Activated T-helper 1 cell treated with Interleukin-2 at 50 U/mL for 16 hours (primary cell): Measurements from ENCODE around the gene HNRNPL.

ENCODE experiments used
- DNase-seq: peaks from one replicate; pipeline ENCODE4 v3.0.0-alpha.2; 2020; ENCODE audit warnings: low read depth

HNRNPL gene

DNA sequence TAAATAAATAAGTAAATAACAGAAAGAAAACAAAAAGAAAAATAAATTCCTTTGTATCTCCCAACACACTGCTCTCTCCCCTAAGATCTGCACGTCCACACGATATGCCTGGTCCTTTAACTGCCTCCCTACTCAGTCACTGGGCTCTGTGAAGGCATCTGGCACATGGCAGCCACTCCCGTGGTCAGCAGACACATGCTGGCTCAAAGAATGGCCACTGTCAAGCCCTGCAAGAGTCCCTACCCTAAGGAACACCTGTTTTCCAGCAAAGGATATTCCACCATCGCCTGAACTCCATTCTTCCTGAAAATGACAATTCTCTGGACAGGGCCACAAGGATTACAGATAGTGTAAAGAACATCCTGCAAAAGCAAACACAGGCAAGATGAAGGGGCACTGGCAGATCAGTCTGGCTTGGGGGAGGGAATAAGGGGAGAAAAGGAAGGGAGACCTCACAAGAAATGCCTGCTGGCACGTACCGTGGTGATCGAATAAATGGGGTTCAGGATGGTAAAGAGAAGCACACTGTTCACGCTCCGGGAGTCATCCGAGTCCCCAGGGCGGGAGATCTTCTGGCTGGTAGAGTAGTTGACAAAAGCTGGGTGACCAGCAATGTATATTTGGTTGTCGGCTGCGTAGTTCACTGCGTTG, 4.3 kb downstream of the HNRNPL start:
- no peak for DNase-seq

DNA sequence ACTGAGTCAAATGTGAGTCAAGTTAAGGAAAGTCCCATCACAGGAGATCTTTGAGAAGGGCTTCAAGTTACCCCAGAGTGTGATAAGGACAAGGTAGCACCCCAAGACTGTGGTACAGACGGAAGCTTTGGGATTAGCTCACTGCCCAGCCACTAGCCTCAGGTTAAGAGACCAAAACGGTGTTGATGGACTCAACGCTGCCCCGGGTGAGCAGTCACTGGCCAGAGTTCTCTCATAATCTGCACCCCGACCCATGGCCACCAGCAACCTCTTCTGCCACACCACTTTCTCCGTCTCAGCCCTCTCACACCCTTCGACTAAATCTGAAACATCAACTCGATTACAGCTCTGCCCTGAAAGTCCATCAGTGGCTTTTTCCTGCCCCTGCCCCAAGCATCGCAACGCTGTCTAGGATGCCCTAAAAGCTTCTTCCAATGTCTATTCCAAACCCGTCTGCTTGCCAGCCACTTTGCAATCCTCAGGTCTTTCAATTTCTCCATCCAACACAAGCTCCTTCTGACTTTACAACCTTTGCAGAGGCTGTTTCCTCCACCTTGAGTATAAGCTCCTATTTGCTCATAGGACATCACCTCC, 5.6 kb downstream of the HNRNPL start:
- no peak for DNase-seq

DNA sequence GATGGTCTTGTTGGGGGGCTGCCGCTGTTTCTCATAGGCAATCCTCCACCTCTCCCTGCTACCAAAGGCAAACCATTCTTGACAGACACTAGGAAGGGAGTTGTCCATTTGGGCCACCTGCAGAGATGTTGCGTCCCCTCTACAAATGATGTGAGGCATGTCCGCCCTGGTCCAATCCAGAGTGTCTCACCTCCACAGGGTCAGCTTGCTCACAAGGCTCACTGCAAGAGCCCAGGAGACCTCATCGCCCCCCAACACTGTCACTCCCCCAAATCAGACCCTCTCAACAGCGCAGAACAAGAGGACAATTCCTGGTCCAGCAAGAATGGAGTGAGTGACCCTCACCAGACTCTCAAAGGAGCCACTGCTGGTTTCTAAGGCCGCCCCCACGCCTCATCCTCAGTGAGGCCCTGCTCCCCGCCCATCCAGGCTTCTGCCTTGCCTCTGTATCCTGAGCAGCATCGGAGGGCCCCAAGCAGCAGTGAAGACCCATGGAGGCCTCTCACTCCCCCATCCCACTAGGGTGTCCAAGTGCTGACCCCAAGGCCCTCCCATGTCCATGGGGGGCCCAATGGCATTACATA, 6.5 kb downstream of the HNRNPL start:
- DNase-seq: no peak

DNA sequence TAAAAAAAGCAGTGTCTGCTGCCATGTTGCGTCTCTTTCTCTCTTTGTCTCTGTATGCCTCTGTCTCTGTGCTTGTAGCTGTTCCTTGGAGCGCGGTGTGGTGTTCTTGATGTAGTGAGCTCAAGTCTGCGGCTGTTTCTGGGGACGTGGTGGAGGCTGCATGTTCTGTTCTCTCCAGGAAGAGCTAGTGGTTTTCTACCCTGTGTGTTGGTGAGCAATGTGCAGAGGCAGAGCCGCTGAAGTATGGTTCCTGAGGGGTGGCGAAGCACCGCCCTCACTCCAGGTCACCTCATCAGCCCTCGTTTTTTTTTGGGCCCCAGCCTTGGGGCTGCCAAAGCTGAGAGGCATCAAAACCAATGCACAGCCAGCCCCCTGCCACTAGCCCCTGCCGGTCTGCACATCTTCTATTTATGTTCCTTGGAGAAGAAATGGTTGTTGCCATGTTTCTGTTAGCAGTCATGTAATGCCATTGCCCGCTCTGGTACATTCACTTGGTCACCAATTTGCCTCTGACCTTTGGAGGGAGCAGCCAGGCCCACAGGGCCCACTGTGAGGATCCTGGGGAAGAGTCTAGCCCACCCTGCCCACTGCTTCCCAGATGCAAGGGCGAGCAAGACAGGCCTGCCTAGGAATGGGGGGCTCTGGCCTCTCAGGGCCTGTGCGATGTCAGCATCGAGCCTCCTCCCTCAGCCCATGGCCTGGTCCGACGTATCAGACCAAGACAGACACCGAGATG, 7.2 kb downstream of the HNRNPL start:
- peak; percentile 50 for DNase-seq

DNA sequence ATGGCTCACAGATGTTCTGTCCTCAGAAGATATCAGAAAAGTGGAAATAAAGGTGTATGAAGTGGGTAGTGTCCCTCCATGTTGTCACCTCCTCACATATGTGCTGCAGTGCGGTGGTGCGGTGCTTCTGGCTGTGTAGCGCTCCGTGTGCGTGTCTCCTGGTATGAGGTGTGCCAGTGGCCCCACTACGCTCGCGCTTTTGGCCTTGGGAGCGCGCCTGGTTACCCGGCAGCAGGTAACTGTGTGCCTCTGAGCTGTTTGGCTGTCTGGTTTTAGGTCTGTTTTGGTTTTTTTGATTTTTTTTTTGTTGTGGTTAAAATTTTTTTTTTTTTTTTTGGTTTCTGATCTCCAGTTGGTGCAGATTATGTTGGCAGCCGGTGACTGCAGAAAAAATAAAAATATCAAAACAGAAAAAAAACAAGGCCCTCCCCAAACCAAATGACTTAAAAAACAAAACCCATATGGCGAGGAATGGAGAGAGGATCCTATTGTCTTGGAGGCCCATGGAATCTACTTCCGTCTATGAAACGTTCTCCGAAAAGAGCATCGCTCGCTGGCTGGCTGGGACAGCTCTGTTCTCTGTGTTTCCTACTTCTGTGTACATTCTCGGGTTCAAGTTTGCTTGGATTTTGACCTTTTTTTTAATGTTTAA, 7.9 kb downstream of the HNRNPL start:
- peak; percentile 31 for DNase-seq

- DNase-seq: no peak
These were observed 8.5 kb downstream of the HNRNPL start for GRCh38 chr19:38841180-38841766.

DNA sequence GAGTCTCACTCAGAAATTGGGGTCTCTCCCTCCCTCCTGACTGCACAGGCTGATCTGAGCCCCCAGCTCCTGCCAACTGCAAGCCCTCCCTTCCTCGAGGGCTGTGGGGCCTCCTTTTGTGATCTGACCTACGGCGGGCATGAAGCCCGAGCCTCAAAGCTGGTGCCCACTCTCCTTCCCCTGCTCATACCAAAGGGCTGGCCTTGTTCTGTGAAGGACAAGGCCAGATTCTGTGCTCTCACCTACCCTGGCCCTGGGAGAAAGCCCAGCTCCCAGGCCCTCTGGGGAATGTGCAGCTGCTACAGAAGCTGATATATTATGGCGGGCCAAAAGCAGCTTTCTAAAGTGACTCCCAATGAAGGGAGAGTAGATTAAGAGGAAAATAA, 9.2 kb downstream of the HNRNPL start:
- no peak for DNase-seq

GRCh38 chr19:38839816-38840582, 9.8 kb downstream of the HNRNPL start:
- DNase-seq: no peak

GRCh38 chr19:38838986-38839761, 10.6 kb downstream of the HNRNPL start:
- no peak for DNase-seq

DNA sequence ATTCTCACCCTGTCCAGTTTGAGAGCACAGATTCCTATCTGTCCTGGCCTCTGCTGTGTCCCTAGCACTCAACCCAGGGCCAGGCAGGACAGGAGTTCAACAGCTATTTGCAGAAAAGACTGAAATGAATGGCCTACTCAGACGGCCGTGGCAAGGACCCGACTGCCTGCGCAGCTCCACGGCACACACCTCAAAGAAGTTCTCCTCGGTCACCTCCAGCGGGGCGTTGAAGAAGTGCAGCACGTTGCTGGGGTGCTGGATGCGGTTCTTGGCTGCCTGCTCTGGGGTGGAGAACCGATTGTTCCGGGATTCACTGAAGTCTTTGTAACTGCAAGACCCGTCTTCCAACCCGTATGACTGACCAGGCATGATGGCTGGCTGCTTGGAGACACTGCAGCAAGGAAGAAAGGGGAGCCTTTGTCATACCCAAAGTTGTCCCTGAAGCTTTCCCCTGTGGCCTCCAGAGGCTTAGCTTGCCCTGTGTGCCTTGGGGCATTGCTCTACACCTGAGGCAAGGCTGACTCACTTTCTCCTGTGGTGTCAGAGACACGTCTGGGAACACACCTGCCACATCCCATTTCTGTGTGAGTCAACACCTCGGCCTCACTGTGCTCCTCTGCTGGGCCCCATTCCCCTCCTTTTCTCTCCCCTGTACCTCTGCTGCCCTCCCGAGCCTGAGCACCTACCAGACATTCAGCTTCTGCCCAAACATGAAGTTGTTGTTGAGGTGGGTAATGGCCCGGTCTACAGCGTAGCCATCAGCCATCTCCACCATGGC, 11.4 kb downstream of the HNRNPL start:
- DNase-seq: peak; percentile 17

DNA sequence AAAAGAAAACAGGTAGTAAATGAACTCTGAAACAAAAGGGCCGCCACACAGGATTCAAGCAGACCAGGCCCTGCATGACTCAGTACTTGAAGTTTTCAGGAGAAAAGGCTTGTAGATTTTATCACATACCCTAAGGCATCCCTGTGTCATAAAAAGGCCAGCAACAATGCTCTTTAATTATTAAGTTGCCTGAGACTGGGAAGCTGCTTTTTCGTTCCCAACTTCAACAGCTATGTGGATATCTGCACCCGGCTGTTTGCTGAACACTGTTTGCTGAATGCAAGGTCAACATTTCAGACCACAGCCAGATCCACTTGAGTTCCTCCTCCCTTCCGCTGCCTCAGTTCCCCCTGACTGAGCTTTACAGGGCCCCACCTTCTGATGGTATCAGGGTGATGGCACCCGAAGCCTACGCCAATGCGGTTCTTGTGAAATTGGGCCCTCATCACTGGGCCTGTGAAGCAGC, 12.1 kb downstream of the HNRNPL start:
- DNase-seq: no peak

GRCh38 chr19:38836983-38837626, 12.7 kb downstream of the HNRNPL start:
- no peak for DNase-seq

DNA sequence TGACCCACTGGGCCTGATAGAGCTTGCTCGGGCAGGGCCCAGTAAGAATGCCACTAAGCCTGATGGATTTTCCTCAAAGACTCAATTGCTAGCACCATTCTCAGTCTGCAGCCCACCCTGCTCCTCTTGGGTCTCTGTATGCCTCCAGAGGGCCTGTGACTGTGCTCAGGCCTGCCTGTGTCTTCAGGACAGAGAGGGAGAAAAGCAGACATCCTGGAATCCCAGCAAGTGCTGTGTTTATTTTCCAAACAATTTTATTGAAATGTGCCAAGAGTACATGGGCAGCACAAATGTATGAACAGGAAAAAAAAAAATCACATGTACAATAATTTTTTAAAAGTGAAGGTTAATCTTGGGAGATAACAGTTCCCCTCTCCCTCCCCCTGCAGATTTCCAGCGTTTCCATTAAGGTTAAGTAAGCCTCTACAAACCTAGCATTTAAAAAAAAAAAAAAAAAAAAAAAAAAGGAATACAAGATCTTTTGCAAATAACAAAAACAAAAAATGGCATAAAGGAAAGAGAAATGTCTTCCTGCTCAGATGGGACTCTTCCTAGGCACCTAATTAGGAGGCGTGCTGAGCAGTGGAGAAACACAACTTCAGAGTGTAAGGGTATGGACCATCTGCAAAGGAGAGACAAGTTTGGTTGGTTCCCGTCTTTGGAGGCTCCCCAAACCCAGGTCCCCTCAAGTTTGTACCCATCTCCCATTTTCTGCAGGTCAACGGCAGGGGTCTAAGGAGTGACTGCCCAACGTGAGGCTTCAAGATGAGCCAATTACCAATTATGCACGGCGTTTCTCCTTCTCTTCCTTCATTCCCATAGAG, 13.4 kb downstream of the HNRNPL start:
- no peak for DNase-seq

GRCh38 chr19:38834590-38834989, 15.2 kb downstream of the HNRNPL start:
- DNase-seq: no peak

GRCh38 chr19:38834104-38834490, 15.7 kb downstream of the HNRNPL start:
- DNase-seq: no peak

GRCh38 chr19:38833092-38833425, 16.7 kb downstream of the HNRNPL start:
- no peak for DNase-seq

DNA sequence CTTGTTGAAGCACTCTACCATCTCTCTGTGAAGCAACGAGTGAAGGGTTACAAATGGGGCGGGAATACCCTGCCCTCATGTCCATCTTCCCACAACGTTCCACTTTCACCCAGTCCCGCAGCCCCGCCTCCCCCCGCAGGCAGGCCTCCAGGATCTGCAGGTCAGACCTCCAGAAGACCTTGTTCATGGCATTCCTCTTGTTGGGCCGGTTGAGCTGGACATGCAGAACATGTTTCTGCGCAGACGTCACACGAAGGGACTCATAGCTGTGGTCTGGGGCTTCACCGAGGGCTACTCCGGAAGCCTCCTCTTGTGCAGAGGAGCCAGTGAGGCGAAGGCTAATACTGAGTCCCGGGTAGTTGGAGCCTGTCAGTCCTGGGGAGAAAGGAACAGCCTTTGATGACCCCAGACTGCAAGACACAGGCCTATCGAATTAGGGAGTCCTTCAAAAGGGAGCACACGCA, 18.6 kb downstream of the HNRNPL start:
- no peak for DNase-seq

DNA sequence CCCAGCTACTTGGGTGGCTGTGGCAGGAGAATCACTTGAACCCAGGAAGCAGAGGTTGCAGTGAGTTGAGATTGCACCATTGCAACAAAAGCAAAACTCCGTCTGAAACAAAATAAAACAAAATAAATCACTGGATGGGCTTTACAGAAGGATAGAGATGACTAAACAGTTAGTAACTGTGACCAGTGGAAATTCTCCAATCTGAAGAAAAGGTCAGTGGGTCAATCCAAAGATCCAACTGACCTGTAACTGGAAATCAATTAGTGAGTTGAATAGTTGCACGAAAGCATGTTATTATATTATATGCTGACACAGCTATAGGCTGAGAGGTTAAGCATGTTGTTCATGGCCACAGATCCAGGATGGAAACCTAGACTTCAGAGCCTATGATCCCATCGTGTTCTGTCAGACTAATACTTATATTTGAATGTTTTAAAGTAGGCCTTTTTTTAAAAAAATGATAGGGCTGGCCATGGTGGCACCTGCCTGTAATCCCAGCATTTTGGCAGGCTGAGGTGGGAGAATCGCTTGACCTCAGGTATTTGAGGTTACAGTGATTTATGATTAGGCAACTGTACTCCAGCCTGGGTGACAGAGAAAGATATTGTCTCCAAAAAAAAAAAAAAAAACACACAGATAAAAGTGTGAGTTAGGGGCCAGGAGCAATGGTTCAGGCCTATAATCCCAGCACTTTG, 19.6 kb downstream of the HNRNPL start:
- no peak for DNase-seq
